Tibial nerve (tissue), 4 donors: Measurements from ENCODE around the gene CYSRT1. TPM values are rescaled to one million over a fixed set of nuclear protein-coding genes. Genes with fewer than 3 reads are reported as not detected.
A peak's percentile ranks its signal among the peaks of the same experiment; 100 is the strongest.

ENCODE experiments used
- DNase-seq, 2 donors: peaks; one replicate each; pipeline ENCODE4 v3.0.0-alpha.2; 2019; ENCODE audit warnings: low spot score in 2 of 2
- H3K27ac ChIP-seq, 4 donors: fragments of 200-600 bp; sonication (generic) in 3 of 4; one replicate each; pipeline ENCODE4 v1.5.1; 2017 to 2019; ENCODE audit warnings: mild to moderate bottlenecking in 1 of 4
- H3K27me3 ChIP-seq, 2 donors: fragments of 200-600 bp; sonication (generic) in 1 of 2; one replicate each; pipeline versions ENCODE4 v1.5.1 to v1.6.0; 2017 to 2019
- H3K36me3 ChIP-seq, 3 donors: fragments of 200-600 bp; sonication (generic); one replicate each; pipeline ENCODE4 v1.5.1; 2018 to 2019
- H3K4me1 ChIP-seq, 4 donors: fragments of 200-600 bp; sonication (generic) in 3 of 4; one replicate each; pipeline ENCODE4 v1.5.1; 2017 to 2019
- H3K4me3 ChIP-seq, 4 donors: fragments of 200-600 bp; sonication (generic) in 3 of 4; one replicate each; pipeline ENCODE4 v1.5.1; 2017 to 2019; ENCODE audit warnings: mild to moderate bottlenecking in 1 of 4, moderate library complexity in 1 of 4
- H3K9me3 ChIP-seq, 4 donors: fragments of 200-600 bp; sonication (generic) in 3 of 4; one replicate each; pipeline ENCODE4 v1.5.1; 2017 to 2019
- CTCF ChIP-seq, 5 experiments: fragments of 200-600 bp in 3 of 5; fragments of 450-650 bp in 2 of 5; sonication (generic) in 3 of 5; IDR thresholded peaks; one replicate each; pipeline ENCODE4 v1.5.1; 2016 to 2019; ENCODE audit warnings: antibody characterized with exemption in 5 of 5, mild to moderate bottlenecking in 3 of 5, moderate library complexity in 2 of 5
- EP300 ChIP-seq, 2 donors: sonication (generic); formaldehyde crosslinking; IDR thresholded peaks; one replicate each; pipeline ENCODE4 v1.6.1; 2017; ENCODE audit warnings: antibody characterized with exemption in 2 of 2, mild to moderate bottlenecking in 1 of 2
- POLR2A ChIP-seq, 2 donors: fragments of 450-650 bp; IDR thresholded peaks; one replicate each; pipeline ENCODE4 v1.6.1; 2017; ENCODE audit warnings: antibody characterized with exemption in 2 of 2, mild to moderate bottlenecking in 2 of 2, moderate library complexity in 2 of 2
- WGBS, 2 donors: methylation state at CpG; one replicate each; pipeline ENCODE4 v1.1.5; 2018; 5-methylcytosine and 5-hydroxymethylcytosine counted together
- total RNA-seq, 4 donors: library from RNA; depleted of rRNA; stranded (reverse); fragments of >200 nt; gene quantifications; one replicate each; pipeline ENCODE4 v1.1.0, GENCODE V29; 2016

The CYSRT1 gene
- total RNA-seq, 4 donors from 2014 or later, result not detected

GRCh38 chr9:137212520-137212919 lies 12.5 kb upstream of the CYSRT1 start:
- no peak overlapping the region for H3K27ac ChIP-seq
- no peaks in the 10 kb centered on the region for H3K9me3 ChIP-seq
- WGBS, 2 donors, result 71 to 87% methylated on average over 17 to 21 of the region's 21 CpGs
- no peak overlapping the region for H3K4me3 ChIP-seq
- peaks cover 0 to 65% (median 0%) of the 10 kb centered on the region in 3 donors for H3K36me3 ChIP-seq
- no peak for TF ChIP-seq CTCF (IDR thresholded peaks at IDR 0.05)
- TF ChIP-seq POLR2A (IDR thresholded peaks at IDR 0.05), result no peak
- no peak for TF ChIP-seq EP300 (IDR thresholded peaks at IDR 0.05)
- H3K4me1 ChIP-seq, result peaks cover 0 to 9% (median 4%) of the 10 kb centered on the region in 4 donors
- H3K27me3 ChIP-seq, result no peaks in the 10 kb centered on the region
- DNase-seq, result no peak

DNA sequence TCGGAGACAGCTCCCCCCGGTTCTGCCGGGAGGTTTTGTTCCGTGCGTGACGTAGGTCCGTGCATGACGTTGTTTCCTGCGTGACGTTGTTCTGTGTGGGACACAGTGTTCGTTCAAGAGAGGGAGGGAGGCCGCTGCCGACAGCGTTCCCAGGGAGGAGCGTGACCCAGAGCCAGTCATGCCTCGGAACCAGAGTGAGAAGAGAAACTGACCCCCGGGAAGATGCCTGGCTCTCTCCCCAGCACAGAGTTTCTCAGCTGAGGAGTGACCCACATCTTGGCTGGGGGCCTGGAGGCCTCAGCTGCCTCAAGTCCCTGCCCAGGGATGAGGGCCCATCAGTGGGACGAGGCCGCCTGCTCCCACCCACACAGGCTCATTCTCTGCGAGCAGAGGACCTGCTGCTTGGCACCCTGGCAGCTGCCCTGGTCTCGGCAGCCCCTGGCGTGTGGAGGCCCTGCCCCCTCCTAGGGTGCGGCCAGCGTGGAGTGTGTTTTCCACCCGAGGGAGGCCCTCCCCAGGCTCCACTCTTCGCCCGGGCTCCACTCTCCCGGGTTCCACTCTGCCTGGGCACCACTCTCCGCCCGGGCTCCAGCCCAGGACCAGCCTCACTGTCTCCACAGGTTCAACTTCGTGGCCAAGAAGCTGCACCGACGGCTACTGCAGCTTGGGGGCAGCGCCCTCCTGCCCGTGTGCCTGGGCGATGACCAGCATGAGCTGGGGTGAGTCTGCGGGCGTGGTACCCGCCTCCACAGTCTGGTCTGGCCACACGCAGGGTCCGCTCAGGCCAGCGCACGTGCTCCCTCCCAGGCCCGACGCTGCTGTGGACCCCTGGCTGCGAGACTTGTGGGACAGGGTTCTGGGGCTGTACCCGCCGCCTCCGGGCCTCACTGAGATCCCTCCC lies 11.6 kb upstream of the CYSRT1 start:
- TF ChIP-seq EP300 (IDR thresholded peaks at IDR 0.05), result no peak
- no peak for TF ChIP-seq POLR2A (IDR thresholded peaks at IDR 0.05)
- Histone ChIP-seq H3K4me1 (peaks cover 0 to 18% (median 10%) of the 10 kb centered on the region in 4 donors), H3K9me3 (no peaks in the 10 kb centered on the region), H3K4me3 (no peak overlapping the region), H3K27me3 (no peaks in the 10 kb centered on the region), H3K36me3 (peaks cover 0 to 59% (median 0%) of the 10 kb centered on the region in 3 donors), H3K27ac (peak overlapping the region in 1 of 4 donors; percentile 24)
- WGBS, 2 donors, result 80 to 87% methylated on average over 33 to 43 of the region's 49 CpGs
- DNase-seq, result no peak

DNA sequence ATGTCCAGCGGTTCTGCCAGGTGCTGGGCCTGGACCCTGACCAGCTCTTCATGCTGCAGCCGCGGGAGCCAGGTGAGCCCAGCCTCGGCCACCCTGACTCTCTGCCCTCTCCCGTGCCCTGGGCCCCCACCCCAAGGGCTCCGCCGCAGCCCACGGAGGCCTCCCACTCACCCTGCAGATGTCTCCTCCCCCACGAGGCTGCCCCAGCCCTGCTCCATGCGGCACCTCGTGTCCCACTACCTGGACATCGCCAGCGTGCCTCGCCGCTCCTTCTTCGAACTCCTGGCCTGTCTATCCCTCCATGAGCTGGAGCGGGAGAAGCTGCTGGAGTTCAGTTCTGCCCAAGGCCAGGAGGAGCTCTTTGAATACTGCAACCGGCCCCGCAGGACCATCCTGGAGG lies 10.4 kb upstream of the CYSRT1 start:
- TF ChIP-seq EP300 (IDR thresholded peaks at IDR 0.05), result no peak
- no peak for TF ChIP-seq POLR2A (IDR thresholded peaks at IDR 0.05)
- no peak for TF ChIP-seq CTCF (IDR thresholded peaks at IDR 0.05)
- Histone ChIP-seq H3K4me3 (no peak overlapping the region), H3K27ac (no peak overlapping the region), H3K9me3 (no peaks in the 10 kb centered on the region), H3K27me3 (no peaks in the 10 kb centered on the region), H3K36me3 (peaks cover 0 to 50% (median 0%) of the 10 kb centered on the region in 3 donors), H3K4me1 (peaks cover 0 to 30% (median 13%) of the 10 kb centered on the region in 4 donors)
- WGBS, 2 donors, result 92 to 95% methylated on average over 15 to 17 of the region's 19 CpGs
- no peak for DNase-seq

DNA sequence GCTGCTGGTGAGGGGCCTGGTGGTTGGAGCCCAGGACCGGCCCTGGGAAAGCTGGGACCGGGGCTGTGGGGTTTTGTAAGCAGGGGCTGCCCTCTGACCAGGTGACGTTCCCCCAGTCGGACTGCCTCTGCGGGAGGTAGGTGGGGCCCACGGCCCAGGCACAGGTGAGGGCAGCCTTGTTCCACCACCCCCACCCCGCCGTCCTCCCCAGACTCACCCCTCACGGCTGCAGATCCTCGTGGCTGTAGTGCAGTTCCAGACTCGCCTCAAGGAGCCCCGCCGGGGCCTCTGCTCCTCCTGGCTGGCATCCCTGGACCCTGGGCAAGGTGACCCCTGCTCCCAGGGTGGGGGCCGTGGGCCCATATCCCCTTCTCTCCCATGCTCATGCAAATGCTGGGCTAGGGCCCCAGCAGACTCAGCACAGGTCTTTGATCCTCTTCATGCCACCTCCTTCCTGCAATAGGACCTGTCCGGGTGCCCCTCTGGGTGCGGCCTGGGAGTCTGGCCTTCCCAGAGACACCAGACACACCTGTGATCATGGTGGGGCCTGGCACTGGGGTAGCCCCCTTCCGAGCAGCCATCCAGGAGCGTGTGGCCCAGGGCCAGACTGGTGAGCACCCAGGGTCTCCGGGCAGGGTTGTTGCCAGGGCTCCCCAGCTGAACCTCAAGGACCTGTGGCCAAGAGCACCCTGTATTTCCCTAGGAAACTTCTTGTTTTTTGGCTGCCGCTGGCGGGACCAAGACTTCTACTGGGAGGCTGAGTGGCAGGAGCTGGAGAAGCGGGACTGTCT lies 9.6 kb upstream of the CYSRT1 start:
- H3K27ac ChIP-seq, result peak overlapping the region in 1 of 4 donors; percentile 80
- H3K4me1 ChIP-seq, result peaks cover 0 to 37% (median 13%) of the 10 kb centered on the region in 4 donors
- H3K9me3 ChIP-seq, result no peaks in the 10 kb centered on the region
- peaks cover 0 to 43% (median 0%) of the 10 kb centered on the region in 3 donors for H3K36me3 ChIP-seq
- H3K4me3 ChIP-seq, result no peak overlapping the region
- TF ChIP-seq EP300 (IDR thresholded peaks at IDR 0.05) (no peak), POLR2A (IDR thresholded peaks at IDR 0.05) (no peak), CTCF (IDR thresholded peaks at IDR 0.05) (no peak)
- no peaks in the 10 kb centered on the region for H3K27me3 ChIP-seq
- 91 to 98% methylated on average over 20 to 21 of the region's 22 CpGs for WGBS, 2 donors
- no peak for DNase-seq

GRCh38 chr9:137216188-137216965 lies 8.6 kb upstream of the CYSRT1 start:
- 81 to 85% methylated on average over 16 to 19 of the region's 30 CpGs for WGBS, 2 donors
- no peak for TF ChIP-seq POLR2A (IDR thresholded peaks at IDR 0.05)
- no peak for TF ChIP-seq EP300 (IDR thresholded peaks at IDR 0.05)
- TF ChIP-seq CTCF (IDR thresholded peaks at IDR 0.05), result no peak
- H3K4me1 ChIP-seq, result peaks cover 0 to 47% (median 17%) of the 10 kb centered on the region in 4 donors
- peak overlapping the region in 3 of 4 donors; percentile 54 to 80 (median 76) for H3K27ac ChIP-seq
- H3K27me3 ChIP-seq, result no peaks in the 10 kb centered on the region
- no peak for DNase-seq
- peaks cover 0 to 37% (median 0%) of the 10 kb centered on the region in 3 donors for H3K36me3 ChIP-seq
- H3K4me3 ChIP-seq, result no peak overlapping the region
- H3K9me3 ChIP-seq, result no peaks in the 10 kb centered on the region
